Central memory CD8-positive, alpha-beta T cell (primary cell): ENCODE results near the gene CDY1.
"Not testable (repeated sequence)": the region's sequence is repeated elsewhere in the genome, so short reads cannot be mapped to it uniquely, and the experiment has no call there.

Source experiments
- ATAC-seq: fragments of 150-1000 bp; cut with Tn5 transposase; replicated peaks from 2 replicates; pipeline ENCODE4 v1.10.0; 2022; ENCODE audit warnings: mild to moderate bottlenecking, moderate FRiP score, moderate number of reproducible peaks; ENCODE audit not compliant: poor library complexity, severe bottlenecking; ENCODE audit errors: extremely low read depth
- DNase-seq, 2 donors: peaks; one replicate each; pipeline ENCODE4 v3.0.0; 2021; ENCODE audit warnings: low spot score in 2 of 2
- H3K27ac Mint-ChIP-seq: one replicate; pipeline ENCODE4 v1.8.0; 2022; ENCODE audit warnings: low read depth, mild to moderate bottlenecking, moderate library complexity, mixed read lengths
- H3K27me3 Mint-ChIP-seq: one replicate; pipeline ENCODE4 v1.8.0; 2022; ENCODE audit warnings: mixed read lengths
- H3K36me3 Mint-ChIP-seq: one replicate; pipeline ENCODE4 v1.8.0; 2022; ENCODE audit warnings: mild to moderate bottlenecking, moderate library complexity, mixed read lengths; ENCODE audit not compliant: insufficient read depth
- H3K4me1 Mint-ChIP-seq: one replicate; pipeline ENCODE4 v1.8.0; 2022; ENCODE audit warnings: mixed read lengths
- H3K4me3 Mint-ChIP-seq: one replicate; pipeline ENCODE4 v1.8.0; 2022; ENCODE audit warnings: mild to moderate bottlenecking, moderate library complexity, mixed read lengths
- H3K9me3 Mint-ChIP-seq: one replicate; pipeline ENCODE4 v1.8.0; 2022; ENCODE audit warnings: mixed read lengths

The CDY1 gene

GRCh38 chrY:25621817-25622216, at the start of gene CDY1:
Gene CDY1 (plus strand): TSS chrY:25622117. CDS start chrY:25622443, 326 bp downstream.
- ATAC-seq, H3K4me3 Mint-ChIP-seq, H3K27ac Mint-ChIP-seq, H3K27me3 Mint-ChIP-seq, H3K36me3 Mint-ChIP-seq, H3K4me1 Mint-ChIP-seq, H3K9me3 Mint-ChIP-seq, DNase-seq: not testable (repeated sequence)

GRCh38 chrY:25593336-25593735, 28.6 kb upstream of the CDY1 start:
- not testable (repeated sequence) for H3K4me3 Mint-ChIP-seq, DNase-seq, H3K36me3 Mint-ChIP-seq, H3K27me3 Mint-ChIP-seq, H3K9me3 Mint-ChIP-seq, ATAC-seq, H3K27ac Mint-ChIP-seq, H3K4me1 Mint-ChIP-seq

GRCh38 chrY:25620209-25620608, 1.7 kb upstream of the CDY1 start:
- H3K27me3 Mint-ChIP-seq, H3K27ac Mint-ChIP-seq, H3K9me3 Mint-ChIP-seq, H3K4me1 Mint-ChIP-seq, ATAC-seq, DNase-seq, H3K4me3 Mint-ChIP-seq, H3K36me3 Mint-ChIP-seq: not testable (repeated sequence)

- H3K27ac Mint-ChIP-seq, H3K4me1 Mint-ChIP-seq, H3K4me3 Mint-ChIP-seq, H3K9me3 Mint-ChIP-seq, ATAC-seq, H3K36me3 Mint-ChIP-seq, DNase-seq, H3K27me3 Mint-ChIP-seq: not testable (repeated sequence)
Measured at GRCh38 chrY:25626524-25626923, 4.6 kb downstream of the CDY1 start.

- H3K36me3 Mint-ChIP-seq, H3K27ac Mint-ChIP-seq, H3K27me3 Mint-ChIP-seq, DNase-seq, H3K4me1 Mint-ChIP-seq, ATAC-seq, H3K9me3 Mint-ChIP-seq, H3K4me3 Mint-ChIP-seq: not testable (repeated sequence)
Measured at GRCh38 chrY:25630383-25631112, 8.6 kb downstream of the CDY1 start.

- H3K36me3 Mint-ChIP-seq, ATAC-seq, H3K27me3 Mint-ChIP-seq, H3K9me3 Mint-ChIP-seq, H3K27ac Mint-ChIP-seq, DNase-seq, H3K4me3 Mint-ChIP-seq, H3K4me1 Mint-ChIP-seq: not testable (repeated sequence)
Measured at GRCh38 chrY:25639852-25640251, 17.9 kb downstream of the CDY1 start.

GRCh38 chrY:25643024-25643915, 21.4 kb downstream of the CDY1 start:
- not testable (repeated sequence) for H3K27ac Mint-ChIP-seq, H3K4me1 Mint-ChIP-seq, H3K27me3 Mint-ChIP-seq, H3K36me3 Mint-ChIP-seq, DNase-seq, ATAC-seq, H3K9me3 Mint-ChIP-seq, H3K4me3 Mint-ChIP-seq
